Epithelial cell of proximal tubule (primary cell): ENCODE data around the gene COL7A1. TPM values are rescaled to one million over a fixed set of nuclear protein-coding genes. Genes with fewer than 3 reads are reported as not detected.
"Not testable (repeated sequence)": the region's sequence is repeated elsewhere in the genome, so short reads cannot be mapped to it uniquely, and the experiment has no call there.

Experiments used
- DNase-seq: peaks from one replicate; pipeline ENCODE4 v3.0.0-alpha.2; 2011; ENCODE audit warnings: low read depth
- H3K4me3 ChIP-seq: 2 replicates; pipeline ENCODE4 v1.5.1; 2011; ENCODE audit warnings: low read depth, mild to moderate bottlenecking, low read length
- CTCF ChIP-seq: conservative IDR thresholded peaks from 2 replicates; pipeline ENCODE4 v1.5.1; 2012; ENCODE audit warnings: low read depth, mild to moderate bottlenecking, low read length
- total RNA-seq: library from RNA; depleted of rRNA; stranded (reverse); fragments of >200 nt; gene quantifications from 2 replicates; pipeline ENCODE4 v1.2.3, GENCODE V29; 2015

Gene COL7A1
- total RNA-seq, 1 donor from 2014 or later = 211 TPM

DNA sequence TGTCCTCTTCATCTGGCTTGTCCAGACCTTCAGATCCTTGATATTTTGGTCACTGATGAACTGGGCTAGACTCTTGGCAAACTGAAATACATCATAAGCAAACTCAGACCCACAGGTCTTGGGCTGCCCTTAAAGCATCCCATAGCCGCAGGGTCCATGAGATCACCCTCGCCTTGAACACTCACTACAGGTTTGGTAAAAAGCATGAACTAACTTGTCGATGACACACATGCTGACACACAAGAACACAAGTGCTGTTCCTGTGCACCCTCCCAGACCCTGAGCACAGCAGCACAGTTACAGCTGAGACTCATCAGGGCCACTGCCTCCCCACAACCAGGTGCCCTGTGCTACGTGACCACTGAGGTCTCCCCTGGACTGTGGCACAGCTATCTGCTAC, 59.6 kb downstream of the COL7A1 start:
- H3K4me3 ChIP-seq = no peak overlapping the region
- TF ChIP-seq CTCF = no peak
- DNase-seq = no peak

GRCh38 chr3:48532977-48533337, 62.2 kb downstream of the COL7A1 start:
- no peak overlapping the region for H3K4me3 ChIP-seq
- no peak for DNase-seq
- TF ChIP-seq CTCF = no peak

- H3K4me3 ChIP-seq = no peak overlapping the region
- no peak for DNase-seq
- TF ChIP-seq CTCF = no peak
Observed at GRCh38 chr3:48532271-48532976, 62.7 kb downstream of the COL7A1 start.

GRCh38 chr3:48530701-48531100, 64.4 kb downstream of the COL7A1 start:
- not testable (repeated sequence) for DNase-seq, H3K4me3 ChIP-seq

GRCh38 chr3:48528754-48529153, 66.4 kb downstream of the COL7A1 start:
- DNase-seq = no peak
- H3K4me3 ChIP-seq = no peak overlapping the region
- TF ChIP-seq CTCF = no peak

DNA sequence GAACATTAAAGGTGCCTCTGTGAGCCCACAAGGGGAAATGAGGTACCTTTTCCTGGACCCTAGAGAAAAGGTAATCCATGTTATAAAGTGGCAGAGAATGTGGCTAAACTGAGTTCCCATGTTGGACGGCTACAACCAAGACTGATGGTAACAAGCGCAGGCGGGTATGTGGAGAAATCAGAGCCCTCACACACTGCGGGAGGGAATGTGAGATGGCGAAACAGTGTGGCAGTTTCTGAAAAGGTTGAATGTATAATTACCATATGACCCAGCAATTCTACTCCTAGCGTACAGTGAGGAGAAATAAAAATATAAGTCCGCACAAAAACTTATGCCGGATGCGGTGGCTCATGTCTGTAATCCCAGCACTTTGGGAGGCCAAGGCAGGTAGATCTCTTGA, 67.1 kb downstream of the COL7A1 start:
- TF ChIP-seq CTCF = no peak
- DNase-seq = no peak

DNA sequence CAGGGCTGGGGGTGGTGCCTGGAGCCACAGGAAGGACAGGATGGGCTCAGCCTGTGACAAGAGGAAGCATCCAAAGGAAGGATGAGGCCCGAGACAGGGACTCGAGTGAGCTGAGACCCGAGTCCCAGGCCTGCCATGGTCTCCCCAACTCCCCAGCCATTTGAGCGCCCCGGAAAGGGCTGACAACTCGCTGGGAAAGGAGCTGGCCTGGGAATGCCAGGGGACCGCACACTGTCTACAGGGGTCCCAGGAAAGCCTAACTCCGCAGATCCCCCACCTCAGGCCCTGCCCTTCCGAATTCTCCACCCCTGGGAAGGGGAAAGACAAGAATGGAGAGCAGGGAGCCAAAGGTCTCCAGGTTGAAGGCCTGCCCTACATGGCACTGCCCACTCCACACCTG, 70.2 kb downstream of the COL7A1 start:
- no peak for DNase-seq
- H3K4me3 ChIP-seq = no peak overlapping the region
- TF ChIP-seq CTCF = no peak

More for the DNA sequence above, 67.1 kb downstream of the COL7A1 start:
- no peak overlapping the region for H3K4me3 ChIP-seq
